Progenitor cell of endocrine pancreas (in vitro differentiated cells): ENCODE data around the gene OR5V1. TPM values are rescaled to one million over a fixed set of nuclear protein-coding genes. Genes with fewer than 3 reads are reported as not detected.
A peak's percentile ranks its signal among the peaks of the same experiment; 100 is the strongest.

ENCODE experiments used
- DNase-seq: peaks from one replicate; pipeline ENCODE4 v3.0.0; 2021; ENCODE audit warnings: low spot score; ENCODE audit not compliant: unreplicated experiment
- H3K27ac Mint-ChIP-seq: 2 replicates; pipeline ENCODE4 v1.8.0; 2021; ENCODE audit warnings: mild to moderate bottlenecking, moderate library complexity, mixed read lengths
- H3K27me3 Mint-ChIP-seq: 2 replicates; pipeline ENCODE4 v1.8.0; 2021; ENCODE audit warnings: mixed read lengths
- H3K36me3 Mint-ChIP-seq: 2 replicates; pipeline ENCODE4 v1.8.0; 2022; ENCODE audit warnings: mixed read lengths; ENCODE audit not compliant: insufficient read depth
- H3K4me1 Mint-ChIP-seq: 2 replicates; pipeline ENCODE4 v1.8.0; 2021; ENCODE audit warnings: low read depth, mixed read lengths
- H3K4me3 Mint-ChIP-seq: 2 replicates; pipeline ENCODE4 v1.8.0; 2021; ENCODE audit warnings: low read depth, mild to moderate bottlenecking, moderate library complexity, mixed read lengths
- H3K9me3 Mint-ChIP-seq: 2 replicates; pipeline ENCODE4 v1.8.0; 2021; ENCODE audit warnings: low read depth, mixed read lengths
- CTCF ChIP-seq: fragments of 200-600 bp; sonication (generic); IDR thresholded peaks from one replicate; pipeline ENCODE4 v1.5.0; 2021; ENCODE audit warnings: antibody characterized with exemption, mild to moderate bottlenecking; ENCODE audit not compliant: unreplicated experiment
- long read RNA-seq: library from polyadenylated mRNA; unstranded; transcript quantifications from one replicate; pipeline ENCODE4 v2.0.0, GENCODE V29; 2020
- total RNA-seq: library from RNA; stranded (reverse); gene quantifications from 2 replicates; pipeline ENCODE4 v1.2.1, GENCODE V29; 2021

The OR5V1 gene
- total RNA-seq = not detected in 2 replicates
- long read RNA-seq = 0 reads

GRCh38 chr6:29368765-29369164 is at the start of gene OR5V1:
Gene OR5V1, minus strand, starts transcription at chr6:29368865. Its CDS starts 12,670 bp downstream, at chr6:29356195.
- TF ChIP-seq CTCF = no peak
- peaks cover 3% of the 10 kb centered on the region for H3K27me3 Mint-ChIP-seq
- no peak within 1 kb of the TSS for H3K4me3 Mint-ChIP-seq
- no peaks in the 10 kb centered on the region for H3K36me3 Mint-ChIP-seq
- DNase-seq = no peak
- peaks cover 3% of the 10 kb centered on the region for H3K9me3 Mint-ChIP-seq
- H3K4me1 Mint-ChIP-seq = no peaks in the 10 kb centered on the region
- H3K27ac Mint-ChIP-seq = no peak within 1 kb of the TSS

DNA sequence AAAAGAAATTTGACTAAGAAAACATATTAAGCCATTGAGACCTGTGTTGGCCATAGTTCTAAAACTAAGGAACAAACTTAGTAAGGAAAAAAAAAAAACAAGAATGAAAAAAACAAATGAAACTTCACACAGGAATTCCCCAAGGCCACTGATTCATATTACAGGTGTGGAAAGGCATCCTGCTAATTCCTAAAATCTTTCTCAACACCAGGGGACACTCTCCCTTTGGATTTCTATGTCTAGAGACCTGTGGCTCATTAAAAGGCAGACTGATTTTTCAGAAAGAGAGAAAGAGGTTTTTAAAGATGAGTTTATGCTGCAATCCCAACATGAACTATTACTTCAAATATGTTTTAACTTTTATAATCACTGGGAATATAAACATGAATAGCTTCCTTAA is 45.9 kb upstream of the OR5V1 start, which contains the start of gene OR12D1:
Gene OR12D1 (plus strand): TSS at position 341 of the 400 bp plus-strand sequence.
- H3K9me3 Mint-ChIP-seq = peaks cover 17% of the 10 kb centered on the region
- no peaks in the 10 kb centered on the region for H3K36me3 Mint-ChIP-seq
- no peak for DNase-seq
- H3K4me1 Mint-ChIP-seq = no peaks in the 10 kb centered on the region
- no peak within 1 kb of the TSS for H3K27ac Mint-ChIP-seq
- peaks cover 9% of the 10 kb centered on the region for H3K27me3 Mint-ChIP-seq
- TF ChIP-seq CTCF = peak; percentile 38
- H3K4me3 Mint-ChIP-seq = no peak within 1 kb of the TSS

DNA sequence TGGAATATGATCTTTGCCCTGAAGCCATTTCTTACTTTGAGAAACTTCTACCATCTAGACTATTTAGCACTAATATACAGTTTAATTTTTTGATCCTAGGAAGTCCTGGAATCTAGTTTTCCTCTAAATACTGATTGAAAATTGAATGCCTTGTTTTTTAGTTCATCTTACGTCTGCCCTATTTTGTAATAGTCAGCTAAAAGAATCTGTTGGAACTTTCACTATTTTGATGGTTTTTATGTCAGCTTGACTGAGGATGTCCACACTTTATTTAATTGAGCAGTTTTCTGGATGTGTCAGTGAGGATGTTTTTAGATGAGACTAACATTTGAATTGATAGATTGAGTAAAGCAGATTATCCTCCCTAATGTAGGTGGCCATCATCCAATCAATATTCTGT is 35.1 kb upstream of the OR5V1 start:
- no peak for DNase-seq
- H3K27me3 Mint-ChIP-seq = peaks cover 2% of the 10 kb centered on the region
- H3K27ac Mint-ChIP-seq = no peak overlapping the region
- peaks cover 9% of the 10 kb centered on the region for H3K9me3 Mint-ChIP-seq
- TF ChIP-seq CTCF = no peak
- H3K4me1 Mint-ChIP-seq = no peaks in the 10 kb centered on the region
- no peaks in the 10 kb centered on the region for H3K36me3 Mint-ChIP-seq
- H3K4me3 Mint-ChIP-seq = no peak overlapping the region

DNA sequence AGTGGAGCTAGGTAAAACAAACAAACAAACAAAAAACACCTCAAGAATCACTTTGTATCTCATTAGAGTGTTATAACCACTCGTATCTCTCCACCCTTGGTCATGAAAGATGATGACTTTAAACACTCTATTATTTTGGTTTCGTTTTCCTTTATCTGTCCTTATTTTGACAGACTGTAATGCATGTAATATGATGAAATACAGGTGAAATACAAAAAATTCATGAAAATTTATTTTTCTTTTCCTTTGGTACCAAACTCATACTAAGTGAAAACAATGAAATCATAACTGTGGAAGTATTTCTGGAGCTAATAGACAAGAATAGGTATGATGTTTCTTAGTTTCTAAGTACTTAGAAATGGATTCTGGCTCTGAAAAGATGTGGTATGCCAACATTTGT is 30.9 kb upstream of the OR5V1 start:
- Mint-ChIP-seq H3K27me3 (peaks cover 17% of the 10 kb centered on the region), H3K9me3 (no peaks in the 10 kb centered on the region), H3K36me3 (no peaks in the 10 kb centered on the region), H3K27ac (no peak overlapping the region), H3K4me3 (no peak overlapping the region), H3K4me1 (no peaks in the 10 kb centered on the region)
- no peak for DNase-seq
- TF ChIP-seq CTCF = no peak

- H3K9me3 Mint-ChIP-seq = no peaks in the 10 kb centered on the region
- H3K4me3 Mint-ChIP-seq = no peak within 1 kb of the TSS
- TF ChIP-seq CTCF = no peak
- H3K27ac Mint-ChIP-seq = no peak within 1 kb of the TSS
- no peak for DNase-seq
- no peaks in the 10 kb centered on the region for H3K36me3 Mint-ChIP-seq
- no peaks in the 10 kb centered on the region for H3K4me1 Mint-ChIP-seq
- peaks cover 17% of the 10 kb centered on the region for H3K27me3 Mint-ChIP-seq
These were observed 26.7 kb upstream of the OR5V1 start, which contains the start of gene OR12D2 for GRCh38 chr6:29395331-29395730. Gene OR12D2, plus strand, starts transcription at chr6:29395631. Its CDS starts 1,069 bp downstream, at chr6:29396700.
